MM.1S (cell line): ENCODE measurements around the gene NOXO1.

Experiments used
- CTCF ChIP-seq: fragments of 300-600 bp; sonication (generic); IDR thresholded peaks from 2 replicates; pipeline ENCODE4 v1.5.1; 2016; ENCODE audit warnings: antibody characterized with exemption, low read length, mixed read lengths
- EZH2 ChIP-seq: fragments of 300-600 bp; sonication (generic); optimal IDR thresholded peaks from 2 replicates; pipeline ENCODE3; 2017; ENCODE audit warnings: low read depth, mild to moderate bottlenecking, antibody characterized with exemption, low read length, mixed read lengths
- EZH2phosphoT487 ChIP-seq: fragments of 300-600 bp; sonication (generic); IDR thresholded peaks from 2 replicates; pipeline ENCODE4 v1.6.1; 2018; ENCODE audit warnings: antibody characterized with exemption, low read length

GRCh38 chr16:1990351-1991134 lies 9.3 kb upstream of the NOXO1 start:
- TF ChIP-seq CTCF, result no peak
- no peak for TF ChIP-seq EZH2phosphoT487
- TF ChIP-seq EZH2, result no peak
